Astrocyte (in vitro differentiated cells and primary cell): ENCODE data around the gene CCDC38. TPM values are rescaled to one million over a fixed set of nuclear protein-coding genes. Genes with fewer than 3 reads are reported as not detected.

Source experiments
- DNase-seq: peaks from one replicate; pipeline ENCODE4 v3.0.0-alpha.2; 2010; ENCODE audit warnings: low read depth
- FAIRE-seq: peaks from 2 replicates; lab custom pipeline; 2011; peaks lifted over from hg19 to GRCh38; lab: Jason Lieb, UNC
- H2AFZ ChIP-seq: 2 replicates; pipeline ENCODE4 v1.6.0; 2012; ENCODE audit warnings: low read depth, low read length, inconsistent platforms
- H3K27ac ChIP-seq: 2 replicates; pipeline ENCODE4 v1.5.1; 2011; ENCODE audit warnings: low read depth, low read length, inconsistent platforms
- H3K27me3 ChIP-seq: 2 replicates; pipeline ENCODE4 v1.6.0; 2011; ENCODE audit warnings: low read length, inconsistent platforms; ENCODE audit not compliant: insufficient read depth
- H3K36me3 ChIP-seq: 2 replicates; pipeline ENCODE4 v1.5.1; 2011; ENCODE audit warnings: low read length, inconsistent platforms; ENCODE audit not compliant: insufficient read depth
- H3K4me1 ChIP-seq: 2 replicates; pipeline ENCODE4 v1.5.1; 2011; ENCODE audit warnings: low read length, inconsistent platforms; ENCODE audit not compliant: insufficient read depth
- H3K4me2 ChIP-seq: 2 replicates; pipeline ENCODE4 v1.6.0; 2012; ENCODE audit warnings: low read length, inconsistent platforms
- H3K4me3 ChIP-seq: 2 replicates; pipeline ENCODE4 v1.5.1; 2011; ENCODE audit warnings: low read depth, mild to moderate bottlenecking, low read length, inconsistent platforms; ENCODE audit not compliant: insufficient read depth
- H3K79me2 ChIP-seq: 2 replicates; pipeline ENCODE4 v1.6.0; 2012; ENCODE audit warnings: mild to moderate bottlenecking, low read length, inconsistent platforms; ENCODE audit not compliant: insufficient read depth
- H3K9ac ChIP-seq: 2 replicates; pipeline ENCODE4 v1.6.0; 2012; ENCODE audit warnings: mild to moderate bottlenecking, low read length, inconsistent platforms
- H3K9me3 ChIP-seq: 2 replicates; pipeline ENCODE4 v1.5.1; 2012; ENCODE audit warnings: low read depth, mild to moderate bottlenecking, low read length, inconsistent platforms; ENCODE audit not compliant: insufficient read depth
- H4K20me1 ChIP-seq: 2 replicates; pipeline ENCODE4 v1.6.0; 2012; ENCODE audit warnings: low read length, inconsistent platforms; ENCODE audit not compliant: insufficient read depth
- H3K27ac Mint-ChIP-seq: one replicate; pipeline ENCODE4 v1.8.0; 2021; ENCODE audit warnings: mild to moderate bottlenecking, mixed read lengths; ENCODE audit not compliant: unreplicated experiment
- H3K27me3 Mint-ChIP-seq: one replicate; pipeline ENCODE4 v1.8.0; 2021; ENCODE audit warnings: low read depth, mixed read lengths; ENCODE audit not compliant: unreplicated experiment
- H3K36me3 Mint-ChIP-seq: one replicate; pipeline ENCODE4 v1.8.0; 2021; ENCODE audit warnings: low read depth, mixed read lengths; ENCODE audit not compliant: unreplicated experiment
- H3K4me1 Mint-ChIP-seq: one replicate; pipeline ENCODE4 v1.8.0; 2021; ENCODE audit warnings: low read depth, mixed read lengths; ENCODE audit not compliant: unreplicated experiment
- H3K4me3 Mint-ChIP-seq: one replicate; pipeline ENCODE4 v1.8.0; 2021; ENCODE audit warnings: mild to moderate bottlenecking, moderate library complexity, mixed read lengths; ENCODE audit not compliant: unreplicated experiment
- H3K9me3 Mint-ChIP-seq: one replicate; pipeline ENCODE4 v1.8.0; 2021; ENCODE audit warnings: mild to moderate bottlenecking, mixed read lengths; ENCODE audit not compliant: unreplicated experiment
- EZH2 ChIP-seq: IDR thresholded peaks from 2 replicates; pipeline ENCODE4 v1.6.1; 2012; ENCODE audit warnings: mild to moderate bottlenecking, low read length, inconsistent platforms; ENCODE audit not compliant: insufficient read depth
- total RNA-seq: library from RNA; stranded (reverse); gene quantifications from 2 replicates; pipeline ENCODE4 v1.2.1, GENCODE V29; 2021
- TF ChIP-seq, protein P1 (sequence below): IDR thresholded peaks from 2 replicates; pipeline ENCODE4 v1.5.1; 2011; ENCODE audit warnings: low read depth, mild to moderate bottlenecking, inconsistent platforms, low read length, moderate library complexity; ENCODE audit not compliant: insufficient read depth

CCDC38 gene
- total RNA-seq, 1 donor from 2014 or later: 0.07 TPM

DNA sequence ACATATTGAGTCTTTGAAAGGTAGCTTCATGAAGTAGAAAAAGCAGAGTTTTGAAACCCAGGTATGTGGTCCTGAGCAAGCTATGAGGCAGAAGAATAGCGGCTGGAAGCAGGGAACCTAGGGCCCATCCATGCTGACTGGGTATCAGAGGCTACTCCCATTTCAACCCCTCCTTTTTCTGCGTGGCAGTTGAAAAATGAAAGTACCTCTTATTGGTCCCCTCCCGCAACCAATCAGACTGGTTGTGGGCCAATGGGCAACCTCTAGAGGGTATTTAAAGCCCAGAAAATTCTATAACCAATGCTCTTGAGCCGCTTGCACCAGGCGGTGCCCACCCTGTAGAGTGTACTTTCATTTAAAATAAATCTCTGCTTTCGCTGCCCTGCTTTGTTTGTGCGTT is 85.3 kb downstream of the CCDC38 start:
- DNase-seq (no peak), FAIRE-seq (no peak)
- TF ChIP-seq, protein P1, sequence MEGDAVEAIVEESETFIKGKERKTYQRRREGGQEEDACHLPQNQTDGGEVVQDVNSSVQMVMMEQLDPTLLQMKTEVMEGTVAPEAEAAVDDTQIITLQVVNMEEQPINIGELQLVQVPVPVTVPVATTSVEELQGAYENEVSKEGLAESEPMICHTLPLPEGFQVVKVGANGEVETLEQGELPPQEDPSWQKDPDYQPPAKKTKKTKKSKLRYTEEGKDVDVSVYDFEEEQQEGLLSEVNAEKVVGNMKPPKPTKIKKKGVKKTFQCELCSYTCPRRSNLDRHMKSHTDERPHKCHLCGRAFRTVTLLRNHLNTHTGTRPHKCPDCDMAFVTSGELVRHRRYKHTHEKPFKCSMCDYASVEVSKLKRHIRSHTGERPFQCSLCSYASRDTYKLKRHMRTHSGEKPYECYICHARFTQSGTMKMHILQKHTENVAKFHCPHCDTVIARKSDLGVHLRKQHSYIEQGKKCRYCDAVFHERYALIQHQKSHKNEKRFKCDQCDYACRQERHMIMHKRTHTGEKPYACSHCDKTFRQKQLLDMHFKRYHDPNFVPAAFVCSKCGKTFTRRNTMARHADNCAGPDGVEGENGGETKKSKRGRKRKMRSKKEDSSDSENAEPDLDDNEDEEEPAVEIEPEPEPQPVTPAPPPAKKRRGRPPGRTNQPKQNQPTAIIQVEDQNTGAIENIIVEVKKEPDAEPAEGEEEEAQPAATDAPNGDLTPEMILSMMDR: no peak
- no peak for TF ChIP-seq EZH2
- peaks cover 11% of the 10 kb centered on the region for H3K4me1 ChIP-seq
- H3K36me3 ChIP-seq: peaks cover 12% of the 10 kb centered on the region
- peaks cover 34% of the 10 kb centered on the region for H3K79me2 ChIP-seq
- Mint-ChIP-seq H3K36me3 (peaks cover 5% of the 10 kb centered on the region), H3K9me3 (no peaks in the 10 kb centered on the region), H3K27me3 (no peaks in the 10 kb centered on the region), H3K4me1 (peaks cover 7% of the 10 kb centered on the region), H3K27ac (no peak overlapping the region), H3K4me3 (no peak overlapping the region)
- peaks cover 18% of the 10 kb centered on the region for H4K20me1 ChIP-seq
- no peaks in the 10 kb centered on the region for H3K9me3 ChIP-seq
- no peak overlapping the region for H3K4me3 ChIP-seq
- H3K27ac ChIP-seq: no peak overlapping the region
- no peak overlapping the region for H3K9ac ChIP-seq
- H2AFZ ChIP-seq: peak overlapping the region; percentile 79
- H3K27me3 ChIP-seq: no peaks in the 10 kb centered on the region
- H3K4me2 ChIP-seq: peak overlapping the region; percentile 92

DNA sequence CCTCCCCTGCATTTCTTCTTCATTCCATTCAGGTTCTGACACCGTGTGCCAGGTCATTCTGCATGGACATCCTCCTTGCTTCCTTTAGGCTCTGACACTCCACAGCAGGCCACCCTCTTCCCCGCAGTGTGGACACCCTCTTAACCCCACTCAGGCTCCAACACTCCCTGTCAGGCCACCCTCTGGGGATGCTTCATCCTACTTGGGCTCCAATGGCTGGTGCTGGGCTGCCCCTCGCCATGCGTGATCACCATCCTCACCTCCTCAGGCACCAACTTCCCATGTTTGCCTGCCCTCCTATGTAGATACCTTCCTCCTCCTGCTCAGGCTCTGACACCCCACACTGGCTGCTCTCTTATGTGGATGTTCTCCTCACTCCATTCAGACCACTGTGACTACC is 90.3 kb downstream of the CCDC38 start:
- no peak overlapping the region for H3K27ac ChIP-seq
- no peak overlapping the region for H3K4me3 ChIP-seq
- no peaks in the 10 kb centered on the region for H3K79me2 ChIP-seq
- no peak overlapping the region for H2AFZ ChIP-seq
- no peaks in the 10 kb centered on the region for H3K9me3 ChIP-seq
- FAIRE-seq (no peak), DNase-seq (no peak)
- no peaks in the 10 kb centered on the region for H4K20me1 ChIP-seq
- H3K27ac Mint-ChIP-seq: no peak overlapping the region
- H3K36me3 ChIP-seq: no peaks in the 10 kb centered on the region
- no peak overlapping the region for H3K4me2 ChIP-seq
- H3K27me3 Mint-ChIP-seq: no peaks in the 10 kb centered on the region
- no peak for TF ChIP-seq EZH2
- TF ChIP-seq, protein P1: no peak
- no peak overlapping the region for H3K4me3 Mint-ChIP-seq
- H3K4me1 Mint-ChIP-seq: no peaks in the 10 kb centered on the region
- no peaks in the 10 kb centered on the region for H3K36me3 Mint-ChIP-seq
- H3K9me3 Mint-ChIP-seq: no peaks in the 10 kb centered on the region
- H3K9ac ChIP-seq: no peak overlapping the region
- H3K27me3 ChIP-seq: peaks cover 2% of the 10 kb centered on the region
- no peaks in the 10 kb centered on the region for H3K4me1 ChIP-seq

DNA sequence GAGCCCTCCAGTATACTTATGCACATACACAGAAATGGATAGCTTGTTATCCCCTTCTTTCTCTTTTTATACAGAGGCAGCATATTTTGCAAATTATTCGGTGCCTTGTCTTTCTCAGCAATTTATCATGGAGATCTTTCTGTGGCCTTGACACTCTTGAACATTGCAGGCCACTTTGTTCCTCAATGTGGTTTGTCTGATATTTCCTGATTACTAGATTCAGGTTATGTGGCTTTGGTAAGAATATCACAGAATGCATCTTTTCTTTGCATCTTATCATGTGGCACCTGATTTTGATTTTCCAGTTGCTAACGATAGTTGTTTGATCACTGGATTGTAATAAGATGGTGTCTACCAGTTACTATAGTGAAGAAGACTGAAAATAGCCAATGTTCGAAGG is 90.8 kb downstream of the CCDC38 start:
- Histone ChIP-seq H2AFZ (no peak overlapping the region), H3K27ac (no peak overlapping the region), H4K20me1 (no peaks in the 10 kb centered on the region), H3K27me3 (peaks cover 2% of the 10 kb centered on the region), H3K9ac (no peak overlapping the region), H3K4me1 (no peaks in the 10 kb centered on the region), H3K79me2 (no peaks in the 10 kb centered on the region), H3K36me3 (no peaks in the 10 kb centered on the region), H3K4me3 (no peak overlapping the region), H3K4me2 (no peak overlapping the region), H3K9me3 (no peaks in the 10 kb centered on the region)
- Mint-ChIP-seq H3K36me3 (no peaks in the 10 kb centered on the region), H3K9me3 (no peaks in the 10 kb centered on the region), H3K27ac (no peak overlapping the region), H3K4me1 (no peaks in the 10 kb centered on the region), H3K27me3 (no peaks in the 10 kb centered on the region), H3K4me3 (no peak overlapping the region)
- no peak for FAIRE-seq
- TF ChIP-seq EZH2: no peak
- TF ChIP-seq, protein P1: no peak
- DNase-seq: no peak
